DND-41 (cell line): ENCODE results near the gene CHN2.

Experiments used
- CTCF ChIP-seq: IDR thresholded peaks from 2 replicates; pipeline ENCODE4 v1.5.1; 2012; ENCODE audit warnings: borderline replicate concordance, low read length, moderate library complexity, mild to moderate bottlenecking; ENCODE audit not compliant: poor library complexity, severe bottlenecking; ENCODE audit errors: extremely low read depth
- EZH2 ChIP-seq: IDR thresholded peaks from 3 replicates; pipeline ENCODE4 v1.6.1; 2012; ENCODE audit warnings: borderline replicate concordance, low read depth, mild to moderate bottlenecking, moderate library complexity, low read length, inconsistent platforms; ENCODE audit not compliant: severe bottlenecking

GRCh38 chr7:29253225-29253624 is 58.6 kb downstream of the CHN2 start:
- TF ChIP-seq EZH2 (no peak), CTCF (no peak)
